Caco-2 (cell line): Measurements from ENCODE around the gene IDUA. TPM values are rescaled to one million over a fixed set of nuclear protein-coding genes. Genes with fewer than 3 reads are reported as not detected.

ENCODE experiments used
- BruUV-seq: library from RNA; stranded (reverse); fragments of 400-500 nt; replicated peaks from 2 replicates; lab custom pipeline; 2021; lab: Mats Ljungman, UMichigan
- CTCF ChIA-PET: fragments of 300-600 bp; sonication (Branson Sonifier 250); formaldehyde crosslinking; loops from one replicate; lab custom pipeline; 2022; ENCODE audit warnings: antibody characterized with exemption; lab: Charles Lee
- POLR2A ChIA-PET: fragments of 300-600 bp; sonication (Branson Sonifier 250); formaldehyde crosslinking; loops from one replicate; lab custom pipeline; 2022; ENCODE audit warnings: antibody characterized with exemption; lab: Charles Lee
- DNase-seq, 2 experiments: peaks; one replicate each; pipeline versions ENCODE4 v3.0.0 to v3.0.0-alpha.2; 2020 to 2022
- H3K27me3 ChIP-seq: replicated peaks from 2 replicates; pipeline ENCODE4 v1.6.0; 2011; ENCODE audit warnings: low read length; ENCODE audit not compliant: control insufficient read depth, insufficient read depth
- H3K36me3 ChIP-seq: 2 replicates; pipeline ENCODE4 v1.5.1; 2011; ENCODE audit warnings: low read length; ENCODE audit not compliant: control insufficient read depth, insufficient read depth
- H3K4me1 ChIP-seq: fragments of 250-450 bp; sonication (Bioruptor Pico); 2 replicates; pipeline ENCODE4 v1.5.1; 2020; ENCODE audit warnings: mild to moderate bottlenecking
- H3K4me3 ChIP-seq: 2 replicates; pipeline ENCODE4 v1.5.1; 2011; ENCODE audit warnings: low read depth, mild to moderate bottlenecking, control low read depth, low read length
- H3K9me3 ChIP-seq: fragments of 250-450 bp; sonication (Bioruptor Pico); 2 replicates; pipeline ENCODE4 v1.5.1; 2020; ENCODE audit warnings: mild to moderate bottlenecking, moderate library complexity
- H3K27ac Mint-ChIP-seq: one replicate; pipeline ENCODE4 v1.8.0; 2022; ENCODE audit warnings: mixed read lengths; ENCODE audit not compliant: unreplicated experiment
- H3K27me3 Mint-ChIP-seq: one replicate; pipeline ENCODE4 v1.8.0; 2022; ENCODE audit warnings: mixed read lengths; ENCODE audit not compliant: insufficient read depth, unreplicated experiment
- H3K36me3 Mint-ChIP-seq: one replicate; pipeline ENCODE4 v1.8.0; 2022; ENCODE audit warnings: mild to moderate bottlenecking, mixed read lengths; ENCODE audit not compliant: insufficient read depth, unreplicated experiment
- H3K4me1 Mint-ChIP-seq: one replicate; pipeline ENCODE4 v1.8.0; 2022; ENCODE audit warnings: low read depth, mixed read lengths; ENCODE audit not compliant: unreplicated experiment
- H3K4me3 Mint-ChIP-seq: one replicate; pipeline ENCODE4 v1.8.0; 2022; ENCODE audit warnings: mild to moderate bottlenecking, moderate library complexity, mixed read lengths; ENCODE audit not compliant: unreplicated experiment
- H3K9me3 Mint-ChIP-seq: one replicate; pipeline ENCODE4 v1.8.0; 2022; ENCODE audit warnings: mixed read lengths; ENCODE audit not compliant: unreplicated experiment
- CTCF ChIP-seq, 2 experiments: fragments of 200-600 bp in 1 of 2; IDR thresholded peaks; 1 replicate in 1 of 2; 2 replicates in 1 of 2; pipeline versions ENCODE4 v1.5.1 to v1.8.0; 2011 to 2022; ENCODE audit warnings: antibody characterized with exemption in 1 of 2, control low read depth in 1 of 2, inconsistent platforms in 1 of 2, low read depth in 1 of 2, low read length in 1 of 2, mild to moderate bottlenecking in 1 of 2, moderate library complexity in 1 of 2; ENCODE audit not compliant: insufficient read depth in 1 of 2, severe bottlenecking in 1 of 2, unreplicated experiment in 1 of 2
- intact Hi-C: fragments of 100-400 bp; cut with micrococcal nuclease; formaldehyde crosslinking; loops from one replicate; pipeline ENCODE4 v1.10.0; 2022; ENCODE audit not compliant: unreplicated experiment
- total RNA-seq: library from RNA; stranded (reverse); gene quantifications from 2 replicates; pipeline ENCODE4 v1.2.3, GENCODE V29; 2022

The IDUA gene
- total RNA-seq, 1 experiment from 2014 or later = 26.9 TPM

GRCh38 chr4:958696-959337 is 28.0 kb upstream of the IDUA start:
- BruUV-seq = no TSS peak
- no peaks in the 10 kb centered on the region; the same call in 1 of the 2 replicates for H3K36me3 ChIP-seq
- H3K27ac Mint-ChIP-seq = no peak overlapping the region
- H3K27me3 Mint-ChIP-seq = no peaks in the 10 kb centered on the region
- no peak overlapping the region for H3K4me3 Mint-ChIP-seq
- no peaks in the 10 kb centered on the region for H3K9me3 ChIP-seq
- no peaks in the 10 kb centered on the region for H3K9me3 Mint-ChIP-seq
- DNase-seq = no peak
- no peaks in the 10 kb centered on the region for H3K27me3 ChIP-seq
- H3K4me1 ChIP-seq = no peaks in the 10 kb centered on the region
- POLR2A ChIA-PET = no interaction called here
- H3K4me1 Mint-ChIP-seq = no peaks in the 10 kb centered on the region
- intact Hi-C loops = no loop called here
- CTCF ChIA-PET = interaction anchor here (0.6 kb wide), 1 partner anchor 68 kb away, joined by 6 read pairs; no protein-coding TSS in a partner anchor
- no peak overlapping the region for H3K4me3 ChIP-seq
- peaks cover 30% of the 10 kb centered on the region for H3K36me3 Mint-ChIP-seq
- no peak for TF ChIP-seq CTCF (IDR thresholded peaks at IDR 0.05; ENCODE audit: insufficient read depth in 1 of 2, low read depth in 1 of 2, low read length in 1 of 2, severe bottlenecking in 1 of 2, unreplicated experiment in 1 of 2)

GRCh38 chr4:959338-960139 is 27.3 kb upstream of the IDUA start:
- Histone ChIP-seq H3K4me1 (no peaks in the 10 kb centered on the region), H3K4me3 (no peak overlapping the region), H3K27me3 (no peaks in the 10 kb centered on the region), H3K9me3 (no peaks in the 10 kb centered on the region), H3K36me3 (no peaks in the 10 kb centered on the region; the same call in 1 of the 2 replicates)
- H3K36me3 Mint-ChIP-seq = peaks cover 32% of the 10 kb centered on the region
- intact Hi-C loops = no loop called here
- H3K9me3 Mint-ChIP-seq = no peaks in the 10 kb centered on the region
- TF ChIP-seq CTCF (IDR thresholded peaks at IDR 0.05; ENCODE audit: insufficient read depth in 1 of 2, low read depth in 1 of 2, low read length in 1 of 2, severe bottlenecking in 1 of 2, unreplicated experiment in 1 of 2) = no peak
- no peak overlapping the region for H3K4me3 Mint-ChIP-seq
- POLR2A ChIA-PET = no interaction called here
- BruUV-seq = no TSS peak
- H3K27me3 Mint-ChIP-seq = no peaks in the 10 kb centered on the region
- DNase-seq = no peak
- no peak overlapping the region for H3K27ac Mint-ChIP-seq
- CTCF ChIA-PET = interaction anchor here (0.6 kb wide), 1 partner anchor 68 kb away, joined by 6 read pairs; no protein-coding TSS in a partner anchor
- no peaks in the 10 kb centered on the region for H3K4me1 Mint-ChIP-seq

GRCh38 chr4:960140-960635 is 26.7 kb upstream of the IDUA start:
- Mint-ChIP-seq H3K27me3 (no peaks in the 10 kb centered on the region), H3K9me3 (no peaks in the 10 kb centered on the region), H3K36me3 (peaks cover 32% of the 10 kb centered on the region), H3K4me1 (no peaks in the 10 kb centered on the region), H3K27ac (no peak overlapping the region), H3K4me3 (no peak overlapping the region)
- Histone ChIP-seq H3K4me3 (no peak overlapping the region), H3K9me3 (no peaks in the 10 kb centered on the region), H3K36me3 (no peaks in the 10 kb centered on the region; the same call in 1 of the 2 replicates), H3K4me1 (no peaks in the 10 kb centered on the region), H3K27me3 (no peaks in the 10 kb centered on the region)
- TF ChIP-seq CTCF (IDR thresholded peaks at IDR 0.05; ENCODE audit: insufficient read depth in 1 of 2, low read depth in 1 of 2, low read length in 1 of 2, severe bottlenecking in 1 of 2, unreplicated experiment in 1 of 2) = no peak
- intact Hi-C loops = no loop called here
- BruUV-seq = no TSS peak
- ChIA-PET POLR2A (no interaction called here), CTCF (no interaction called here)
- peak in 1 of 2 experiments; percentile 31 for DNase-seq
